Aorta (tissue), 5 donors: ENCODE measurements around the gene GLRA3. TPM values are rescaled to one million over a fixed set of nuclear protein-coding genes. Genes with fewer than 3 reads are reported as not detected.

Source experiments
- ATAC-seq: fragments of 200-7000 bp; cut with Tn5 transposase; one replicate; pipeline ENCODE4 v1.9.1; 2022; ENCODE audit warnings: moderate library complexity; ENCODE audit not compliant: low FRiP score
- DNase-seq, 2 donors: peaks; one replicate each; pipeline ENCODE4 v3.0.0-alpha.2; 2020
- H3K27ac ChIP-seq, 2 donors: one replicate each; pipeline ENCODE4 v1.5.1; 2013; ENCODE audit warnings: low read length in 2 of 2, mild to moderate bottlenecking in 2 of 2, moderate library complexity in 2 of 2, control low read depth in 1 of 2, inconsistent platforms in 1 of 2, low read depth in 1 of 2
- H3K27me3 ChIP-seq, 2 donors: one replicate each; pipeline ENCODE4 v1.6.1; 2013; ENCODE audit warnings: control low read depth in 1 of 2, low read length in 1 of 2, mild to moderate bottlenecking in 1 of 2, moderate library complexity in 1 of 2; ENCODE audit not compliant: insufficient read depth in 2 of 2, control insufficient read depth in 1 of 2
- H3K36me3 ChIP-seq, 2 donors: one replicate each; pipeline ENCODE4 v1.6.1; 2013; ENCODE audit warnings: control low read depth in 1 of 2, low read length in 1 of 2, mild to moderate bottlenecking in 1 of 2; ENCODE audit not compliant: insufficient read depth in 2 of 2, control insufficient read depth in 1 of 2
- H3K4me1 ChIP-seq, 2 donors: one replicate each; pipeline ENCODE4 v1.6.1; 2013; ENCODE audit warnings: low read length in 2 of 2, control low read depth in 1 of 2, mild to moderate bottlenecking in 1 of 2, moderate library complexity in 1 of 2; ENCODE audit not compliant: insufficient read depth in 2 of 2, control insufficient read depth in 1 of 2
- H3K4me3 ChIP-seq, 2 donors: one replicate each; pipeline ENCODE4 v1.5.1; 2013; ENCODE audit warnings: low read length in 2 of 2, control low read depth in 1 of 2, mild to moderate bottlenecking in 1 of 2
- H3K9me3 ChIP-seq: one replicate; pipeline ENCODE4 v1.6.1; 2013; ENCODE audit warnings: mild to moderate bottlenecking, low read length; ENCODE audit not compliant: control insufficient read depth
- WGBS, 2 donors: extraction: QIAGEN DNeasy Blood & Tissue Kit; methylation state at CpG; one replicate each; pipeline ENCODE4 v1.1.7; 2013; 5-methylcytosine and 5-hydroxymethylcytosine counted together
- intact Hi-C, 2 donors: fragments of 100-400 bp; cut with DNase I; formaldehyde crosslinking; loops; one replicate each; pipeline versions ENCODE4 v1.14.2 to v1.15.0; 2022
- polyA plus RNA-seq, 2 donors: library from polyadenylated mRNA; stranded (reverse); fragments of 200-250 nt; gene quantifications; one replicate each; pipeline ENCODE4 v1.2.3, GENCODE V29; 2013
- total RNA-seq, 2 donors: library from RNA; stranded (reverse); fragmentation: NEBNext Ultra II Directional; extraction: Animal tissue kit (Norgen Biotek cat#: 25700); gene quantifications; one replicate each; pipeline ENCODE4 v1.2.1, GENCODE V29; 2021
- donor health status: healthy with polysubstance abuse.
- donor health status: Bipolar disorder and iron deficiency.
- donor health status: DM: no; HTN: no; CAD: no.
- donor health status: DM: no; HTN: no; CAD: no.
- donor health status: DM: yes; HTN: yes; CAD: no.

The GLRA3 gene
- total and polyA plus RNA-seq, 4 donors, result not detected

DNA sequence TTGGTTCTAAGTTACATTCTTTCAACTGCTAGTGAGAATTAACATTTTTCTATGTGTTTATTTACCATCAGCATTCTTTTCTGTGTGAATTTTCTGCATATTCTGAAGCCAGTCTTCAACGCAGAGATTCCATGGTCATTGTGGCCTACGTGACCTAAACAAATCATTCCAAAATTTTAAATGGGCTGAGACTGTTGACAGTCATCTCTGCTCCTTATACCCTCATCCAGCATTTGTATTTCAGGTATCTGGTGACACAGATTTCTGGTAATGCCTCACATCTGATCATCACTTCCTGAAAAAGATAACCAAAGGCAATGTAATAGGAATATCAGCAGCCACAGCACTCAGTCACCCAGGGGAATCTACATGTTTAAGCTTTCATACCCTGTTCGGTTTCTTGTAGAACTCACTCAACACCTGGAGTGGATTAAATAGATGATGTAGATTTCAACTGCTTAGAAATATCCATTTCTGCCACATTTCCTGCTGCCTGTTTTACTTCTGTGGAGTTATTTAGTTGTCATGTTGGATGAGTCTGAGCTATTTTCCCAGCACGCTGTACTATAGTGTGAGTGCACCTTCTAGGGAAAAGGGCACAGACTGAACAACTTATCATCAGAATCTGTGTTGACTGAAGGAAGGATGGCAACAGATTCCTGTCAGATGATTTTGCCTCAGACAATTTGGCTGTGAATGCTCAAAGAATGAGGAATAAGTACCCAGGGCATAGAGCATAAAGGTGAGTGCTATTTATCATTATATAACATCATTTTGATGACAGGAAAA, 233.7 kb downstream of the GLRA3 start:
- DNase-seq (no peak), ATAC-seq (no peak)
- Histone ChIP-seq H3K4me3 (no peak overlapping the region), H3K27me3 (no peaks in the 10 kb centered on the region), H3K27ac (no peak overlapping the region), H3K9me3 (no peaks in the 10 kb centered on the region), H3K36me3 (no peaks in the 10 kb centered on the region), H3K4me1 (no peaks in the 10 kb centered on the region)
- 73 to 77% methylated on average over 4 of the region's 4 CpGs for WGBS, 2 donors
- intact Hi-C loops, result no loop called here

DNA sequence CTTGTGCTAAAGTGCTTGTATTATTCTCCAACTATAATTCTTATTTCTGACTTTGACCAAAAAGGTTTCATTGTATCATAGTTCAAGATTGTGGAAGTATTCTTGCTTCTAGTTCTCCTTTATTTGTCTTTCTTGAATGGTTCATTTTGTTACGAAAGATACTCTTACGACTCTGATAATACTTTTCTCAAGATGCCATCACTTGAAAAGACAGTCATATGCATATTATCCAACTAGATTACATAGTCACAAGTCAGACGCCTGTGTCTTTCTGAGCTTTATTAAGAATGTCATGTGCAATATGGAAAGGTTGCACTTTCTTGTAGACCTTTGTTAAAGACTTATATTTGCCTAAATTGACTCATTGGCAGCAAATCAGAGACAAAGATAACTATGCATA, 235.3 kb downstream of the GLRA3 start:
- no peak for ATAC-seq
- Histone ChIP-seq H3K36me3 (no peaks in the 10 kb centered on the region), H3K27me3 (no peaks in the 10 kb centered on the region), H3K27ac (no peak overlapping the region), H3K4me1 (no peaks in the 10 kb centered on the region), H3K4me3 (no peak overlapping the region), H3K9me3 (no peaks in the 10 kb centered on the region)
- 93 to 94% methylated on average over 3 of the region's 3 CpGs for WGBS, 2 donors
- intact Hi-C loops, result no loop called here
- no peak for DNase-seq

DNA sequence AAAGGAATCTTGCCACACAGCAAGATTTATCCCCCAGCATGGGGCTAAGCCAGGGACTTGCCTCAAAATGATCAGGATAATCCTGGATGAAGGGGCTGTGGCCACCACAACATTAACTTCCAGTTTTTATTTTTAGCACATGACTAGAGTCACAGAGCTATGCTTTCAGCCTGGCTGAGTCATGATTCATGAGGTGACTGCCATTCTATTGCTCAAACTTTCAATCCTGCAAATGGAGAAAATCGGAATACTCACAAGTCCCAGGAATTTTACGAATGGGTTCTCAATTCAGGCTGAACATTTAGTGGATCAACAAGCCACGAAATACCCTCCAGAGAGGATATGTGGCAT, 236.1 kb downstream of the GLRA3 start:
- intact Hi-C loops, result no loop called here
- H3K27me3 ChIP-seq, result no peaks in the 10 kb centered on the region
- no peak for DNase-seq
- no peaks in the 10 kb centered on the region for H3K36me3 ChIP-seq
- no peaks in the 10 kb centered on the region for H3K9me3 ChIP-seq
- no peak overlapping the region for H3K4me3 ChIP-seq
- ATAC-seq, result no peak
- 46 to 55% methylated on average over 3 of the region's 3 CpGs for WGBS, 2 donors
- no peak overlapping the region for H3K27ac ChIP-seq
- H3K4me1 ChIP-seq, result no peaks in the 10 kb centered on the region

DNA sequence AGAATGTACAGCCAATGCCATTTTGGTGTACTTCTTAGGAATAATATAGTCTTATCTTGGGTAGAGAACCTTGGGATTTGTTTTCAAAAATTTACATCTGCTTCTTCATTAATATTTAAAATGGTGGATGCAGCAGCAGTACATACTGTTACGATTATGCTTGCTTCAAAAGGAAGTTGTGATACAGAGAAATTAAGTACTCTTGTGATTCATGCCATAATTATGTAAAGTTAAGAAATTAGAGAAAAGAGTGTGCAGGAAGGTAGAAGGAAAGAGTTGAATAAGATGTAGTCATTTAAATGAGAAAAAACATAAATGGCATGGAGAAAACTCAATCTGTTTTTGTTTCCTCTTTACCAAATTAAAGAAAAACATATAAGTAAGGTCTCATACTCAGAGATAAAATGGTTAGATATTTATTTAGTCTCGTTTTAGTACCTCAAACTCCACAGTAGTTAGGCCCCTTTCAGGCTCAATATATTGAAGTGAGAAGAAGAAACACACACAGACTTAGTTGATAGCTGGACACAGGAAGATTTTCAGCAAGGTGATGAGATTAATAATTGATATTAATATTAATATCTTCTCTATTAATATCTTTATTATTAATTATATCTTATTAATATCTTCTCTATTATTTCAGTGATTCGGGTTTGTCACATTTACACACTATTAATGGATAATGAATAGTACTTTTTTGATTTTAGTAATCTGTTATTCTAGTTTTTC, 236.6 kb downstream of the GLRA3 start:
- Histone ChIP-seq H3K36me3 (no peaks in the 10 kb centered on the region), H3K4me1 (no peaks in the 10 kb centered on the region), H3K9me3 (no peaks in the 10 kb centered on the region), H3K27ac (no peak overlapping the region), H3K27me3 (no peaks in the 10 kb centered on the region), H3K4me3 (no peak overlapping the region)
- DNase-seq (no peak), ATAC-seq (no peak)
- 75 to 76% methylated on average over 3 of the region's 3 CpGs for WGBS, 2 donors
- intact Hi-C loops, result no loop called here

DNA sequence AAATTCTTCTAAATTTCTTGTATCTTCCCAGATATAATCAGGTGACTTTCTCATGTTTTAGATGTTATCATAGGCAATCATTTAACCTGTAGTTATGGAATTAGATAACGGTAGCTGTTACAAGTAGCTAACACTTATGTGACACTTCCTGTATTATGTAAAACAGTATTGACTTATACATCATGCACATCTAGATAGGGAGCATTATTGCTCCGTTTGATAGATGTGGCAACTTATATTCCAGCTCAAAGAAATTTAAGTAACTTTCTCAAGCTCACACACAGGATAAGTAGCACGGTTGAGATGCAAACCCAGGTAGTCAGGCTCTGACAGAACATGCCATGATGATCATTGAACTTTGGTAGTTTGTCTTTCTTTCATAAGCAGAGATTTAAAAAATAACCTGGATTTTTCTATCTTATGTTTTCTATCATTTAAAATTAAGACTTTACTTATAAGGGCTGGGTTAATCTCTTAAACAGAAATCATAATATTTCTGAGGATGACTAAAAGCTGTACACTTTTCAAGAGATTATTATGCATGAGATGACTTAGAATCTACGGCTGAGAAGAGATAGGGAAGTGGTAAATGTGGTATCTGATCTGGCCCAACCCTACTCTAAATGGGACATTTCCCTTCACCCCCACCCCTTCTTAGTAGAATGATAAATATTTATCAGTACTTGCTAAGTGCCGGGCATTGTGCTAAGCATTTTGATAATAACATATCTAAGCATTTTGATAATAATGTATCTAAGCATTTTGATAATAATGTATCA, 237.6 kb downstream of the GLRA3 start:
- 84 to 89% methylated on average over 5 of the region's 5 CpGs for WGBS, 2 donors
- H3K27me3 ChIP-seq, result no peaks in the 10 kb centered on the region
- no peaks in the 10 kb centered on the region for H3K4me1 ChIP-seq
- intact Hi-C loops, result no loop called here
- H3K27ac ChIP-seq, result no peak overlapping the region
- no peaks in the 10 kb centered on the region for H3K36me3 ChIP-seq
- DNase-seq, result no peak
- no peak for ATAC-seq
- H3K4me3 ChIP-seq, result no peak overlapping the region
- no peaks in the 10 kb centered on the region for H3K9me3 ChIP-seq

DNA sequence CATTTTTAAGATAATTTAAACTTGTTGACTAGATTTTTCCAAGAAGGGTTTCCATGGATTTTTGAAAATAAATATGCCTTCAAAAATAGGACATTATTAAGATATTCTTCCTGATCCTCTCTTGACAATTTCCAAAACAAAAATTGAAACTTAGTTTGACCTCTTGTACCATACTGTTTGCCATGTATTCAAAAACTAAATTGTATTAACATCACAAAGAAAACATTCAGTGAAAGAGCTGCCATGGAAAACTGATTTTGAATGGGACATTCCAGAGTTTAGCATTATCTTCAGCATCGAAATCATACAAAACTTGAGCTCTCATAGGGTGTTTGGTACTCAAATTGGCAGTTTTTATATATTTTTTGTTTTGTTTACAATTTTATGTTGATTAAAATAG, 238.7 kb downstream of the GLRA3 start:
- whole genome bisulfite sequencing, 2 donors, result 75% methylated on average over 1 of the region's 1 CpG
- intact Hi-C loops, result no loop called here

More for the DNA sequence above, 238.7 kb downstream of the GLRA3 start:
- DNase-seq (no peak), ATAC-seq (no peak)
- no peaks in the 10 kb centered on the region for H3K9me3 ChIP-seq
- no peak overlapping the region for H3K27ac ChIP-seq
- H3K4me3 ChIP-seq, result no peak overlapping the region
- H3K4me1 ChIP-seq, result no peaks in the 10 kb centered on the region
- H3K36me3 ChIP-seq, result no peaks in the 10 kb centered on the region
- H3K27me3 ChIP-seq, result no peaks in the 10 kb centered on the region

Other genes starting within 250 kb of the GLRA3 start
- not detected for gene ADAM29, start 89.1 kb upstream of the GLRA3 start, total RNA-seq
- not detected for gene ADAM29, start 89.1 kb upstream of the GLRA3 start, polyA plus RNA-seq